ENCODE measurements around the gene KRAS.
"Not testable (repeated sequence)": the region's sequence is repeated elsewhere in the genome, so short reads cannot be mapped to it uniquely, and the experiment has no call there.

KRAS gene

GRCh38 chr12:25250744-25251730, at the start of gene KRAS:
Gene KRAS (minus strand): TSS chr12:25250929.
- H3K36me3 ChIP-seq (ENCODE audit: control insufficient read depth, insufficient read depth, low read length) = no peaks in the 10 kb centered on the region
- peak within 1 kb of the TSS; percentile 95 for H3K4me3 ChIP-seq (ENCODE audit: low read length)
- peak; percentile 92 for DNase-seq (ENCODE audit: low read depth, low spot score)
- no peaks in the 10 kb centered on the region for H3K4me1 ChIP-seq (ENCODE audit: control insufficient read depth, insufficient read depth, low read length)
- no peaks in the 10 kb centered on the region for H3K9me3 ChIP-seq (ENCODE audit: control insufficient read depth, insufficient read depth, low read length)
- no peaks in the 10 kb centered on the region for H3K27me3 ChIP-seq (ENCODE audit: control insufficient read depth, insufficient read depth, low read length)
- no peak within 1 kb of the TSS for H3K27ac ChIP-seq (ENCODE audit: low read length)
- no CpG with 5 or more reads among the region's 105 CpGs for WGBS (ENCODE audit: insufficient coverage, insufficient read length)

GRCh38 chr12:25296381-25296780, 45.7 kb upstream of the KRAS start:
- Histone ChIP-seq H3K27me3 (ENCODE audit: control insufficient read depth, insufficient read depth, low read length) (no peaks in the 10 kb centered on the region), H3K36me3 (ENCODE audit: control insufficient read depth, insufficient read depth, low read length) (no peaks in the 10 kb centered on the region)
- DNase-seq (ENCODE audit: low read depth, low spot score) = no peak

GRCh38 chr12:25295361-25295760, 44.6 kb upstream of the KRAS start:
- H3K36me3 ChIP-seq (ENCODE audit: control insufficient read depth, insufficient read depth, low read length) = no peaks in the 10 kb centered on the region
- H3K27me3 ChIP-seq (ENCODE audit: control insufficient read depth, insufficient read depth, low read length) = no peaks in the 10 kb centered on the region
- H3K27ac ChIP-seq (ENCODE audit: low read length) = no peak overlapping the region
- DNase-seq (ENCODE audit: low read depth, low spot score) = no peak
- no peaks in the 10 kb centered on the region for H3K4me1 ChIP-seq (ENCODE audit: control insufficient read depth, insufficient read depth, low read length)
- no peak overlapping the region for H3K4me3 ChIP-seq (ENCODE audit: low read length)
- H3K9me3 ChIP-seq (ENCODE audit: control insufficient read depth, insufficient read depth, low read length) = no peaks in the 10 kb centered on the region
- no CpG with 5 or more reads among the region's 2 CpGs for WGBS (ENCODE audit: insufficient coverage, insufficient read length)

More at GRCh38 chr12:25296381-25296780, 45.7 kb upstream of the KRAS start:
- H3K9me3 ChIP-seq (ENCODE audit: control insufficient read depth, insufficient read depth, low read length) = no peaks in the 10 kb centered on the region
- H3K27ac ChIP-seq (ENCODE audit: low read length) = no peak overlapping the region
- H3K4me1 ChIP-seq (ENCODE audit: control insufficient read depth, insufficient read depth, low read length) = no peaks in the 10 kb centered on the region
- H3K4me3 ChIP-seq (ENCODE audit: low read length) = no peak overlapping the region

- DNase-seq (ENCODE audit: low read depth, low spot score) = no peak
- Histone ChIP-seq H3K27ac (ENCODE audit: low read length) (no peak overlapping the region), H3K36me3 (ENCODE audit: control insufficient read depth, insufficient read depth, low read length) (no peaks in the 10 kb centered on the region), H3K27me3 (ENCODE audit: control insufficient read depth, insufficient read depth, low read length) (no peaks in the 10 kb centered on the region), H3K9me3 (ENCODE audit: control insufficient read depth, insufficient read depth, low read length) (no peaks in the 10 kb centered on the region), H3K4me1 (ENCODE audit: control insufficient read depth, insufficient read depth, low read length) (no peaks in the 10 kb centered on the region), H3K4me3 (ENCODE audit: low read length) (no peak overlapping the region)
- no CpG with 5 or more reads among the region's 2 CpGs for WGBS (ENCODE audit: insufficient coverage, insufficient read length)
Observed at GRCh38 chr12:25293653-25294052, 42.9 kb upstream of the KRAS start.

GRCh38 chr12:25292810-25293221, 42.1 kb upstream of the KRAS start:
- H3K4me3 ChIP-seq (ENCODE audit: low read length); DNase-seq (ENCODE audit: low read depth, low spot score); H3K36me3 ChIP-seq (ENCODE audit: control insufficient read depth, insufficient read depth, low read length); H3K4me1 ChIP-seq (ENCODE audit: control insufficient read depth, insufficient read depth, low read length); H3K27me3 ChIP-seq (ENCODE audit: control insufficient read depth, insufficient read depth, low read length); H3K9me3 ChIP-seq (ENCODE audit: control insufficient read depth, insufficient read depth, low read length); H3K27ac ChIP-seq (ENCODE audit: low read length): not testable (repeated sequence)
- WGBS (ENCODE audit: insufficient coverage, insufficient read length) = no CpG with 5 or more reads among the region's 5 CpGs

GRCh38 chr12:25287610-25288009, 36.9 kb upstream of the KRAS start:
- no peak overlapping the region for H3K27ac ChIP-seq (ENCODE audit: low read length)
- no peaks in the 10 kb centered on the region for H3K27me3 ChIP-seq (ENCODE audit: control insufficient read depth, insufficient read depth, low read length)
- no CpG with 5 or more reads among the region's 2 CpGs for WGBS (ENCODE audit: insufficient coverage, insufficient read length)
- no peak overlapping the region for H3K4me3 ChIP-seq (ENCODE audit: low read length)
- H3K9me3 ChIP-seq (ENCODE audit: control insufficient read depth, insufficient read depth, low read length) = no peaks in the 10 kb centered on the region
- H3K36me3 ChIP-seq (ENCODE audit: control insufficient read depth, insufficient read depth, low read length) = no peaks in the 10 kb centered on the region
- no peaks in the 10 kb centered on the region for H3K4me1 ChIP-seq (ENCODE audit: control insufficient read depth, insufficient read depth, low read length)
- no peak for DNase-seq (ENCODE audit: low read depth, low spot score)

- Histone ChIP-seq H3K4me3 (ENCODE audit: low read length) (no peak overlapping the region), H3K36me3 (ENCODE audit: control insufficient read depth, insufficient read depth, low read length) (no peaks in the 10 kb centered on the region), H3K9me3 (ENCODE audit: control insufficient read depth, insufficient read depth, low read length) (no peaks in the 10 kb centered on the region), H3K27me3 (ENCODE audit: control insufficient read depth, insufficient read depth, low read length) (no peaks in the 10 kb centered on the region), H3K27ac (ENCODE audit: low read length) (no peak overlapping the region), H3K4me1 (ENCODE audit: control insufficient read depth, insufficient read depth, low read length) (no peaks in the 10 kb centered on the region)
- no peak for DNase-seq (ENCODE audit: low read depth, low spot score)
Observed at GRCh38 chr12:25286837-25287236, 36.1 kb upstream of the KRAS start.

GRCh38 chr12:25284024-25284423, 33.3 kb upstream of the KRAS start:
- Histone ChIP-seq H3K27ac (ENCODE audit: low read length) (no peak overlapping the region), H3K4me1 (ENCODE audit: control insufficient read depth, insufficient read depth, low read length) (no peaks in the 10 kb centered on the region), H3K27me3 (ENCODE audit: control insufficient read depth, insufficient read depth, low read length) (no peaks in the 10 kb centered on the region), H3K4me3 (ENCODE audit: low read length) (no peak overlapping the region), H3K9me3 (ENCODE audit: control insufficient read depth, insufficient read depth, low read length) (no peaks in the 10 kb centered on the region), H3K36me3 (ENCODE audit: control insufficient read depth, insufficient read depth, low read length) (no peaks in the 10 kb centered on the region)
- WGBS (ENCODE audit: insufficient coverage, insufficient read length) = no CpG with 5 or more reads among the region's 4 CpGs
- no peak for DNase-seq (ENCODE audit: low read depth, low spot score)

- Histone ChIP-seq H3K4me3 (ENCODE audit: low read length) (no peak overlapping the region), H3K9me3 (ENCODE audit: control insufficient read depth, insufficient read depth, low read length) (no peaks in the 10 kb centered on the region), H3K36me3 (ENCODE audit: control insufficient read depth, insufficient read depth, low read length) (no peaks in the 10 kb centered on the region), H3K4me1 (ENCODE audit: control insufficient read depth, insufficient read depth, low read length) (no peaks in the 10 kb centered on the region), H3K27me3 (ENCODE audit: control insufficient read depth, insufficient read depth, low read length) (no peaks in the 10 kb centered on the region), H3K27ac (ENCODE audit: low read length) (no peak overlapping the region)
- no CpG with 5 or more reads among the region's 3 CpGs for WGBS (ENCODE audit: insufficient coverage, insufficient read length)
- no peak for DNase-seq (ENCODE audit: low read depth, low spot score)
Observed at GRCh38 chr12:25283006-25283405, 32.3 kb upstream of the KRAS start.

GRCh38 chr12:25280082-25280481, 29.4 kb upstream of the KRAS start:
- Histone ChIP-seq H3K27ac (ENCODE audit: low read length) (no peak overlapping the region), H3K4me3 (ENCODE audit: low read length) (no peak overlapping the region), H3K4me1 (ENCODE audit: control insufficient read depth, insufficient read depth, low read length) (no peaks in the 10 kb centered on the region), H3K9me3 (ENCODE audit: control insufficient read depth, insufficient read depth, low read length) (no peaks in the 10 kb centered on the region), H3K36me3 (ENCODE audit: control insufficient read depth, insufficient read depth, low read length) (no peaks in the 10 kb centered on the region), H3K27me3 (ENCODE audit: control insufficient read depth, insufficient read depth, low read length) (no peaks in the 10 kb centered on the region)
- DNase-seq (ENCODE audit: low read depth, low spot score) = no peak

GRCh38 chr12:25278269-25278668, 27.5 kb upstream of the KRAS start:
- H3K4me1 ChIP-seq (ENCODE audit: control insufficient read depth, insufficient read depth, low read length) = no peaks in the 10 kb centered on the region
- H3K36me3 ChIP-seq (ENCODE audit: control insufficient read depth, insufficient read depth, low read length) = no peaks in the 10 kb centered on the region
- no CpG with 5 or more reads among the region's 6 CpGs for WGBS (ENCODE audit: insufficient coverage, insufficient read length)
- H3K27ac ChIP-seq (ENCODE audit: low read length) = no peak overlapping the region
- no peak for DNase-seq (ENCODE audit: low read depth, low spot score)
- H3K9me3 ChIP-seq (ENCODE audit: control insufficient read depth, insufficient read depth, low read length) = no peaks in the 10 kb centered on the region
- no peak overlapping the region for H3K4me3 ChIP-seq (ENCODE audit: low read length)
- no peaks in the 10 kb centered on the region for H3K27me3 ChIP-seq (ENCODE audit: control insufficient read depth, insufficient read depth, low read length)

Data from iPS DF 6.9 (cell line).